Kidney epithelial cell (primary cell): Measurements from ENCODE around the gene MIGA1. TPM values are rescaled to one million over a fixed set of nuclear protein-coding genes. Genes with fewer than 3 reads are reported as not detected.
A peak's percentile ranks its signal among the peaks of the same experiment; 100 is the strongest.

Experiments used
- DNase-seq: peaks from one replicate; pipeline ENCODE4 v3.0.0-alpha.2; 2010; ENCODE audit warnings: low read depth
- H3K27me3 ChIP-seq: 2 replicates; pipeline ENCODE4 v1.6.0; 2011; ENCODE audit warnings: low read length; ENCODE audit not compliant: control insufficient read depth, insufficient read depth
- H3K36me3 ChIP-seq: 2 replicates; pipeline ENCODE4 v1.5.1; 2011; ENCODE audit warnings: low read length; ENCODE audit not compliant: control insufficient read depth, insufficient read depth
- H3K4me3 ChIP-seq: 2 replicates; pipeline ENCODE4 v1.5.1; 2011; ENCODE audit warnings: low read depth, mild to moderate bottlenecking, control low read depth, low read length
- total RNA-seq: library from RNA; depleted of rRNA; stranded (reverse); fragments of >200 nt; gene quantifications from 2 replicates; pipeline ENCODE4 v1.2.3, GENCODE V29; 2015
- TF ChIP-seq, protein P1 (sequence below): IDR thresholded peaks from 2 replicates; pipeline ENCODE4 v1.5.1; 2011; ENCODE audit warnings: mild to moderate bottlenecking, moderate library complexity, low read length, control low read depth, inconsistent platforms; ENCODE audit not compliant: insufficient read depth, poor library complexity, severe bottlenecking

Gene MIGA1
- total RNA-seq, 1 donor from 2014 or later: 14.5 TPM

DNA sequence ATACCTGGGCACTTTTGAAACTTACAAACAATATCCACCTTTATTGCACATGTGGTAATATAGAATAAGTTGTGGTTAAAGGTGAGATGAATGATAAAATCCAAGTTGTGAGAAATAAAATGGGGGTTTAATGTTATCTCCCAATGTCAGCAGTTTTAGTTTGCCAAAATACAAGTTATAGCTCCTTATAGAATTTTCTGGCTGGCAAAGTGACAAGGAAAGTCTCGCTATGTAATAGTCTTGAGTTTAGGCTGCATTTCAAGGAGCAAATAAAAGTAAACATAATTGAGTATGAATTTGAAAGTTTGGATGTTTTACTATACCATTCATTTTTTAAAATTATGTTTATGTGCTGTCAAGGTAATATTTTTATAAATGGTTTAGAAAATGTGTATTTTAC, 94.0 kb downstream of the MIGA1 start:
- H3K27me3 ChIP-seq: no peaks in the 10 kb centered on the region

DNA sequence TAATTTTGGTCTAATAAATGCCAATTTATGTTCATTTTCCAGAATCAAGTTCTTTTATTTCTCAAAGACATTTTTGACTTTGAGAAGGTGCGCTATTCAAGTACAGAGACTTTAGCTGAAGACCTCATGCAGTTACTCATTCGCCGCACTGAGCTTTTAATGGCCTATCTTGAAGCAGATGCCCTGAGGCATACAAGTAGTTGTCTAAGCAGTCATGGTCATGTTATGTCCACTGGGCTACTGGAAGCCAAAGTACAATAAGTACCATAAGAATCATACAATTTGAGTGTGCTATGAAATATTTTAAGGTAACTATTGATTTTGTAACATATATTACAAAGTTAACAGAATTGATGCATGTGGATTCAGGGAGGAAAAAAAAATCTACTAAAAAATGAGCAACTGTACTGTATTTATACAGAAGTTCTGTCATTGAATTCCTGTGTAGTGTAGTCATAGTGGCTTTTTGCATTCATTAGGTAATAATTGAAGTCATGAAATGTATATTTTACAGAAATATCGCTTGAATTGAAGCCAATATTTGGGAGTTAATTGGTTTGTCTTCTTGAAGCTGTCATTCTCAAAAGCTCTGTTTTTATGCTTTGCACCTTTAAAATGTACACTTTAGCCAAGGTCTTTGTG, 95.5 kb downstream of the MIGA1 start:
- no peak for DNase-seq
- H3K36me3 ChIP-seq: no peaks in the 10 kb centered on the region
- TF ChIP-seq, protein P1, sequence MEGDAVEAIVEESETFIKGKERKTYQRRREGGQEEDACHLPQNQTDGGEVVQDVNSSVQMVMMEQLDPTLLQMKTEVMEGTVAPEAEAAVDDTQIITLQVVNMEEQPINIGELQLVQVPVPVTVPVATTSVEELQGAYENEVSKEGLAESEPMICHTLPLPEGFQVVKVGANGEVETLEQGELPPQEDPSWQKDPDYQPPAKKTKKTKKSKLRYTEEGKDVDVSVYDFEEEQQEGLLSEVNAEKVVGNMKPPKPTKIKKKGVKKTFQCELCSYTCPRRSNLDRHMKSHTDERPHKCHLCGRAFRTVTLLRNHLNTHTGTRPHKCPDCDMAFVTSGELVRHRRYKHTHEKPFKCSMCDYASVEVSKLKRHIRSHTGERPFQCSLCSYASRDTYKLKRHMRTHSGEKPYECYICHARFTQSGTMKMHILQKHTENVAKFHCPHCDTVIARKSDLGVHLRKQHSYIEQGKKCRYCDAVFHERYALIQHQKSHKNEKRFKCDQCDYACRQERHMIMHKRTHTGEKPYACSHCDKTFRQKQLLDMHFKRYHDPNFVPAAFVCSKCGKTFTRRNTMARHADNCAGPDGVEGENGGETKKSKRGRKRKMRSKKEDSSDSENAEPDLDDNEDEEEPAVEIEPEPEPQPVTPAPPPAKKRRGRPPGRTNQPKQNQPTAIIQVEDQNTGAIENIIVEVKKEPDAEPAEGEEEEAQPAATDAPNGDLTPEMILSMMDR: no peak
- no peak overlapping the region for H3K4me3 ChIP-seq
- no peaks in the 10 kb centered on the region for H3K27me3 ChIP-seq

More for the DNA sequence above, 94.0 kb downstream of the MIGA1 start:
- H3K4me3 ChIP-seq: no peak overlapping the region
- no peak for DNase-seq
- TF ChIP-seq, protein P1: no peak
- no peaks in the 10 kb centered on the region for H3K36me3 ChIP-seq

DNA sequence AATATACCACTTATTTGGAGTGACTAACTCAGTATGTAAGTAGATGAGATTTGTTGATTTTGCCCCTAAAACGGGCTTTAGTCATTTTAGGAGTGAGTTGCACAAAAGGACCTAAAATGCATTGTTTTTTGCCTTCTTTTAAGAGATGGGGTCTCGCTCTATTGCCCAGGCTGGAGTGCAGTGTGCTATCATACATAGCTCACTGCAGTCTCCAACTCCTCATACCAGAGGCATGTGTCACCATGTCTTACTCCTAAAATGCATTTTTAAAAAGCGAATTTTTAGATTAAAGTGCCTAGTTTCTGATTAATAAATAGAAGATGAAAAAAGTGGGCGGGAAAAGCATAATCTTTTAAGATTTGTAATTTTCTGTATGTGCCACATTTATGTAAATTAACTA, 97.4 kb downstream of the MIGA1 start:
- TF ChIP-seq, protein P1: no peak
- Histone ChIP-seq H3K4me3 (no peak overlapping the region), H3K36me3 (no peaks in the 10 kb centered on the region), H3K27me3 (no peaks in the 10 kb centered on the region)
- DNase-seq: no peak

DNA sequence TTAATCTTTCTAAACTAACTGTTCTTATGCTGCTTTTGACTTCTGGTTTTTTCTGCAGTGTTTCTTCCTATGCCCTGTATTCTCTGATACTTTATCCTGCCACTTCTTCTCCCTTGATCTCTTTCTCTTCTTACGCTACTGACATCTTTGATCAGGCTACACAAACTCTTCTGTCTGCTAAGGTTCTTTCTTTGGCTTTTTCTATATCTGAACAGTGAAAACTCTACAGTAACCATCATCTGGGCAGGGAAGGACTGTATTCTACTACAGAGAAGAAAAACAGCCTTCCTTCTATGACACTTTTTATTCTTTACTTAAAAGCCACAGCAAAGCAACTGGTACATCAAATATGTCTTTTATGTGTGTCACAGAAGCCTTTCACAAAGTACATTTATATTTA, 101.6 kb downstream of the MIGA1 start:
- no peak for DNase-seq
- Histone ChIP-seq H3K4me3 (no peak overlapping the region), H3K36me3 (no peaks in the 10 kb centered on the region), H3K27me3 (no peaks in the 10 kb centered on the region)
- TF ChIP-seq, protein P1: no peak

DNA sequence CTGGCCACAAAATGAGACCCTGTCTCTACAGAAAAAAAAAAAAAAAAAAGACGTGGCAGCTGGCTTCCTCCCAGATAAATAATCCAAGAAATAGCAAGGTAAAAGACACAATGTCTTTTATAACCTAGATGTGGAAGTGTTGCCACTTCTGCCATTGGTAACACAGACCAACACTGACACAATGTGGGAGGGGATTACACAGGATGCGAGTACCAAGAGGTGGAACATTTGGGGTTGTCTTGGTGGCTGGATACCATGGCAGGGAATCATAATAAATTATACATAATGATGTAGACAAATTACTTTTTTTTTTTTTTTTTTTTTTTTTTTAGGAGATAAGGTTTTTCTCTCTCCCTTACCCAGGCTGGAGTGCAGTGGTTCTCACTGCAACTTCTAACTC, 103.0 kb downstream of the MIGA1 start:
- Histone ChIP-seq H3K4me3 (no peak overlapping the region), H3K27me3 (no peaks in the 10 kb centered on the region), H3K36me3 (no peaks in the 10 kb centered on the region)
- TF ChIP-seq, protein P1: no peak
- DNase-seq: no peak

DNA sequence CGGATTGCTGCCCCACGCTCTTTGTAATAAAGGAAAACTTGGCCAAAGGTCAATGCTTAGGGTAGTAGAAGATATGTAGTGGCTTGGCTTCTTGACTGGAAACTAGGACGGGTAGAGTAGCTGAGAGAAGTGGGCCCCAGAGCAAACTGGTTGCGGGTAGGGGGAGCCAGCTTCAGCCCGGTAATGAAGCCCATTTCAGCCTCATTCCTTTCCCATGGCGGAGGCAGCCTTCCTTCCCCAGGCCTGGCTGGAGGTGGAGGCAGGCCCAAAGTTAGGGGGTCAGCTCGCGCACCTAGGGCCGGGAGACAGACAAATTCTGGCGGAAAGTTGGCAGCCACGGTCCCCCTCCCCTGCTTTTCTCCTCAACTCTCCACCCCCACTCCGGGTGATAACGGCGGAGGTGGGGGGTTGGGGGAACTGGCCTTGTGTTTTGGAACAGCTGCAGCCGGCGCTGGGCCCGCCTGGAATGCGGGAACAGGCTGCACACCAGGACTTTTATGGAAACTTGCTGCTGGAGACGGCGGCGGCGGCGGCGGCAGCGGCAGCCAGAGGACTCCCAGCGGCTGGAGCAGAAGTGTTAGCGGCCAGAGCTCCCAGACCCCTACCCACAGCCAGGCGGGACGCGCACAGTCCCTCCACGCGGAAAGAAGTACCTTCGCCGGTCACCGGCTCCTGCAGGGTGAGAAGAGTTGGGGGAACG, 108.8 kb downstream of the MIGA1 start, which contains the start of gene NEXN:
Gene NEXN, plus strand, starts transcription at position 544 of the 700 bp plus-strand sequence. CDS start 27,483 bp downstream, outside the sequence.
- Histone ChIP-seq H3K4me3 (peak within 1 kb of the TSS; percentile 94), H3K27me3 (no peaks in the 10 kb centered on the region), H3K36me3 (no peaks in the 10 kb centered on the region)
- no peak for DNase-seq
- TF ChIP-seq, protein P1: peak; percentile 16
